OCI-LY7 (cell line): ENCODE measurements around the gene TMC2. TPM values are rescaled to one million over a fixed set of nuclear protein-coding genes. Genes with fewer than 3 reads are reported as not detected.

Experiments
- BruUV-seq: library from RNA; stranded (reverse); fragments of 400-500 nt; replicated peaks from 2 replicates; lab custom pipeline; 2021; lab: Mats Ljungman, UMichigan
- CTCF ChIA-PET: fragments of 300-600 bp; sonication (Branson Sonifier 250); formaldehyde crosslinking; loops from one replicate; lab custom pipeline; 2022; ENCODE audit warnings: antibody characterized with exemption; ENCODE audit not compliant: unreplicated experiment; lab: Charles Lee
- POLR2A ChIA-PET: fragments of 300-600 bp; sonication (Branson Sonifier 250); formaldehyde crosslinking; loops from one replicate; lab custom pipeline; 2022; ENCODE audit warnings: antibody characterized with exemption; lab: Charles Lee
- DNase-seq: peaks from one replicate; pipeline ENCODE4 v3.0.0-alpha.2; 2015; ENCODE audit warnings: low spot score
- H2AFZ ChIP-seq: fragments of 200-600 bp; sonication (generic), shearing (Covaris generic); 2 replicates; pipeline ENCODE4 v1.6.1; 2014; ENCODE audit warnings: mild to moderate bottlenecking, antibody characterized with exemption, low read length, moderate library complexity
- H3K27ac ChIP-seq: fragments of 200-600 bp; sonication (generic); 2 replicates; pipeline ENCODE4 v1.5.1; 2014; ENCODE audit warnings: mixed run types, low read depth, mild to moderate bottlenecking, moderate library complexity, low read length, inconsistent platforms; ENCODE audit not compliant: poor library complexity, severe bottlenecking
- H3K36me3 ChIP-seq: fragments of 200-600 bp; sonication (generic); 2 replicates; pipeline ENCODE4 v1.6.1; 2014; ENCODE audit warnings: mild to moderate bottlenecking, antibody characterized with exemption, low read length, moderate library complexity, mixed read lengths; ENCODE audit not compliant: insufficient read depth
- H3K4me1 ChIP-seq: fragments of 200-600 bp; sonication (generic); 2 replicates; pipeline ENCODE4 v1.5.1; 2014; ENCODE audit warnings: mild to moderate bottlenecking, low read length; ENCODE audit not compliant: insufficient read depth, poor library complexity, severe bottlenecking
- H3K4me2 ChIP-seq: fragments of 200-600 bp; sonication (generic); 2 replicates; pipeline ENCODE4 v1.6.1; 2014; ENCODE audit warnings: mild to moderate bottlenecking, low read length
- H3K4me3 ChIP-seq: fragments of 200-600 bp; sonication (generic); 2 replicates; pipeline ENCODE4 v1.5.1; 2014; ENCODE audit warnings: mild to moderate bottlenecking, low read depth, low read length; ENCODE audit not compliant: poor library complexity, severe bottlenecking
- H3K79me2 ChIP-seq: fragments of 200-600 bp; sonication (generic); 2 replicates; pipeline ENCODE4 v1.6.1; 2016; ENCODE audit warnings: low read depth, mild to moderate bottlenecking, low read length, moderate library complexity, mixed read lengths; ENCODE audit not compliant: insufficient read depth
- H3K9me2 ChIP-seq: fragments of 200-600 bp; sonication (generic); 2 replicates; pipeline ENCODE4 v1.6.1; 2016; ENCODE audit warnings: mild to moderate bottlenecking, low read length, mixed read lengths; ENCODE audit not compliant: insufficient read depth
- H3K9me3 ChIP-seq: fragments of 200-600 bp; sonication (generic); 2 replicates; pipeline ENCODE4 v1.6.1; 2014; ENCODE audit warnings: mild to moderate bottlenecking, mixed run types, low read length, mixed read lengths
- H4K20me1 ChIP-seq: fragments of 200-600 bp; sonication (generic); 2 replicates; pipeline ENCODE4 v1.6.1; 2014; ENCODE audit warnings: mild to moderate bottlenecking, antibody characterized with exemption, low read length, moderate library complexity, mixed read lengths; ENCODE audit not compliant: insufficient read depth
- EZH2phosphoT487 ChIP-seq: fragments of 200-600 bp; sonication (generic); IDR thresholded peaks from 2 replicates; pipeline ENCODE4 v1.6.1; 2018; ENCODE audit warnings: low read depth, borderline replicate concordance, mild to moderate bottlenecking, mixed run types, antibody characterized with exemption, low read length, moderate library complexity, mixed read lengths
- intact Hi-C: fragments of 100-400 bp; cut with micrococcal nuclease; formaldehyde crosslinking; loops from one replicate; pipeline ENCODE4 v1.10.0; 2022; ENCODE audit not compliant: unreplicated experiment
- total RNA-seq, 2 experiments: library from RNA; depleted of rRNA in 1 of 2; stranded (reverse); fragments of >200 nt in 1 of 2; shearing (Covaris generic) in 1 of 2; gene quantifications; 2 replicates each; pipeline ENCODE4 v1.2.3, GENCODE V29; 2014 to 2022
- TF ChIP-seq, protein P1 (sequence below): fragments of 200-600 bp; sonication (generic); conservative IDR thresholded peaks from 2 replicates; pipeline ENCODE4 v1.5.1; 2014; ENCODE audit warnings: mild to moderate bottlenecking, antibody characterized with exemption, low read length, moderate library complexity, mixed read lengths

The TMC2 gene
- total RNA-seq, 2 experiments from 2014 or later, result not detected

DNA sequence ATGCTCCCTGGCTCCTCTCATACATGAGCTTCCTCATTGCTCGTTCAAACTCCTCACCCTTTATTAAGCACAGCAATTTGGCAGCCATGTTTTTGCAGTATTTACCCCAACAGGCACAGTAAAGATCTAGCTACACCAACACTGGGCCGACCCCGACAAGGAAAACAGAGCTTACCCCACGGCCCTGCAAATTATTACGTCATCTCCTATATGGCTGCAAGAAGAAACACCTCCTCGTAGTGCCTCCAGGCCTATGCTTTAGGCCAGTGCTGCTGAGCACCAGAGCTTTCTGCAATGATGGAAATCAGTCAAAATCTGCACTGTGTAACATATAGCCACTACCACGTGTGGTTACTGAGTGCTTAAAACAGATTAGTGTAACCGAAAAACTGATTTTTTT, 26.7 kb downstream of the TMC2 start:
- H3K36me3 ChIP-seq, result no peaks in the 10 kb centered on the region
- no peaks in the 10 kb centered on the region for H3K9me3 ChIP-seq

DNA sequence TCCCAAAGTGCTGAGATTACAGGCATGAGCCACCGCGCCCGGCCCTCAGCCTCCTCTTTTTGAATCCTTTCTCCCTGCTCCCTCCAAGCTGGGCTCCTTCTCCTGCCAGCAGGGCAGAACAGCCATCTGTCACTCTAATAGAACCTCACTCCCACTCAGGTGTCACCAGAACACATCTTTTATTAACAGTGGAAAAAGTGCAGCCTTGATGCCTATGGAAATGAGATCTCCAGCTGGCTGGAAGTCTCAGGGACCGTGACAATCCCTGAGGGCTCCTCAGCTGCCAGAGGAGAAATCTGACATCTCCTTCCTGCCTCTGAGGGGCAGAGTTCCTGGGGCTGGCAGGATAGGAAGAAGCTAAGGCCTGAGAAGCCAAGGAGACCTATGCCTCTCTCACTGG, 28.0 kb downstream of the TMC2 start:
- H3K4me1 ChIP-seq, result no peaks in the 10 kb centered on the region
- H2AFZ ChIP-seq, result no peak overlapping the region
- no peak for DNase-seq
- no peaks in the 10 kb centered on the region for H3K9me3 ChIP-seq
- no peak overlapping the region for H3K27ac ChIP-seq
- no peak for TF ChIP-seq EZH2phosphoT487
- TF ChIP-seq, protein P1, sequence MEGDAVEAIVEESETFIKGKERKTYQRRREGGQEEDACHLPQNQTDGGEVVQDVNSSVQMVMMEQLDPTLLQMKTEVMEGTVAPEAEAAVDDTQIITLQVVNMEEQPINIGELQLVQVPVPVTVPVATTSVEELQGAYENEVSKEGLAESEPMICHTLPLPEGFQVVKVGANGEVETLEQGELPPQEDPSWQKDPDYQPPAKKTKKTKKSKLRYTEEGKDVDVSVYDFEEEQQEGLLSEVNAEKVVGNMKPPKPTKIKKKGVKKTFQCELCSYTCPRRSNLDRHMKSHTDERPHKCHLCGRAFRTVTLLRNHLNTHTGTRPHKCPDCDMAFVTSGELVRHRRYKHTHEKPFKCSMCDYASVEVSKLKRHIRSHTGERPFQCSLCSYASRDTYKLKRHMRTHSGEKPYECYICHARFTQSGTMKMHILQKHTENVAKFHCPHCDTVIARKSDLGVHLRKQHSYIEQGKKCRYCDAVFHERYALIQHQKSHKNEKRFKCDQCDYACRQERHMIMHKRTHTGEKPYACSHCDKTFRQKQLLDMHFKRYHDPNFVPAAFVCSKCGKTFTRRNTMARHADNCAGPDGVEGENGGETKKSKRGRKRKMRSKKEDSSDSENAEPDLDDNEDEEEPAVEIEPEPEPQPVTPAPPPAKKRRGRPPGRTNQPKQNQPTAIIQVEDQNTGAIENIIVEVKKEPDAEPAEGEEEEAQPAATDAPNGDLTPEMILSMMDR, result no peak
- intact Hi-C loops, result no loop called here
- no peaks in the 10 kb centered on the region for H3K9me2 ChIP-seq
- no peaks in the 10 kb centered on the region for H4K20me1 ChIP-seq
- ChIA-PET CTCF (no interaction called here), POLR2A (no interaction called here)
- BruUV-seq, result no TSS peak
- H3K79me2 ChIP-seq, result no peaks in the 10 kb centered on the region
- no peak overlapping the region for H3K4me2 ChIP-seq
- H3K4me3 ChIP-seq, result no peak overlapping the region
- H3K36me3 ChIP-seq, result no peaks in the 10 kb centered on the region

More for the DNA sequence above, 26.7 kb downstream of the TMC2 start:
- CTCF ChIA-PET, result interaction anchor here (0.6 kb wide), 1 partner anchor 692 kb away, joined by 3 read pairs; no protein-coding TSS in a partner anchor
- no peak overlapping the region for H3K4me2 ChIP-seq
- no peak overlapping the region for H3K4me3 ChIP-seq
- no peaks in the 10 kb centered on the region for H3K9me2 ChIP-seq
- POLR2A ChIA-PET, result no interaction called here
- H3K4me1 ChIP-seq, result no peaks in the 10 kb centered on the region
- H2AFZ ChIP-seq, result no peak overlapping the region
- no peak for TF ChIP-seq EZH2phosphoT487
- TF ChIP-seq, protein P1, result no peak
- no peaks in the 10 kb centered on the region for H4K20me1 ChIP-seq
- no peaks in the 10 kb centered on the region for H3K79me2 ChIP-seq
- no peak overlapping the region for H3K27ac ChIP-seq
- intact Hi-C loops, result no loop called here
- BruUV-seq, result no TSS peak
- DNase-seq, result no peak

DNA sequence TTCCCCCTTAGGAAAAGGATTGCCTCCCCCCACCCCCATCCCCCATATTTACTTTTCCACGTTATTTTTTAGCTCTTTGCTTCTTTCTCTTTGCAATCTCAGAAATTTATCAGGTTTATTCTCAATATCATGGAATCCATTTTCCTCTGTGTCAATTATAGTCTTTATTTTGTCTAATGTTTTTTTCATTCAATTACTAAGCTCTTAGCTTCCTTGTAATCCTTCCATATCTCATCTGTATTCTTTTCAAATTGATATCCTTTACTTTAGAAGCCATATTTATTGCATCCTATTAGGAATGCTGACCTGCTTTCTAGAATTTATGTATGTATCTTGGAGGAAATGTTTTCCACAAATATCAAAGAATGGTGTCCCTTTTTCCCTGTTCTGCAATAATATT, 39.3 kb downstream of the TMC2 start:
- ChIA-PET POLR2A (interaction anchor here (0.6 to 0.7 kb wide), 3 partner anchors 59 to 550 kb away, joined by 3 to 6 read pairs (median 3); no protein-coding TSS in a partner anchor), CTCF (no interaction called here)
- H3K4me3 ChIP-seq, result no peak overlapping the region
- H3K9me3 ChIP-seq, result no peaks in the 10 kb centered on the region
- H3K4me1 ChIP-seq, result no peaks in the 10 kb centered on the region
- intact Hi-C loops, result no loop called here
- no peaks in the 10 kb centered on the region for H4K20me1 ChIP-seq
- no peak for DNase-seq
- no peaks in the 10 kb centered on the region for H3K36me3 ChIP-seq
- H3K9me2 ChIP-seq, result no peaks in the 10 kb centered on the region
- no peak overlapping the region for H3K27ac ChIP-seq
- no peaks in the 10 kb centered on the region for H3K79me2 ChIP-seq
- BruUV-seq, result no TSS peak
- no peak overlapping the region for H2AFZ ChIP-seq
- TF ChIP-seq EZH2phosphoT487, result no peak
- TF ChIP-seq, protein P1, result no peak
- H3K4me2 ChIP-seq, result no peak overlapping the region
